Measurements from ENCODE around the gene NTM. TPM values are rescaled to one million over a fixed set of nuclear protein-coding genes. Genes with fewer than 3 reads are reported as not detected.

The NTM gene
- total RNA-seq, 1 donor from 2014 or later: 9.9 TPM

DNA sequence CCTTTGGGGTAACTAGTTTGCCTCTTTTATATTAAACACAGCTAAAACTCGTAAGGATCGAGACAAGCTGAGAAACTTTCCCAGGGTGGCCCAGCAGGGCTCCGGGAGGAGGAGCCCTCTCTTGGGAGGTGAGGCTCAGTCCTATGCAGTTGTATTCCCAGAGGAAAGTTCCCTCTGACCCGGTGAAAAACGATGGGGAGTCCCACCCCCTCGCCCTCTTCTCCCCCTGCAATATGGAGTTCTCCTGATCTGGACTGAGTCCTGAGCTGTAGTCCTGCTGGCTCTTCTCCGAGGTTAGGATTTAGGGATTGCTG, 1.3 kb downstream of the NTM start:
- Histone ChIP-seq H3K36me3 (ENCODE audit: control insufficient read depth in 3 of 3, insufficient read depth in 3 of 3, low read length in 3 of 3) (no peaks in the 10 kb centered on the region), H3K4me1 (ENCODE audit: control insufficient read depth in 3 of 3, insufficient read depth in 3 of 3, low read length in 3 of 3) (peaks cover 6 to 14% (median 11%) of the 10 kb centered on the region in 3 donors), H3K27me3 (ENCODE audit: control insufficient read depth in 3 of 3, insufficient read depth in 3 of 3, low read length in 3 of 3) (peaks cover 14 to 31% (median 28%) of the 10 kb centered on the region in 3 donors), H3K9me3 (ENCODE audit: control insufficient read depth in 3 of 3, low read length in 3 of 3) (no peaks in the 10 kb centered on the region), H3K27ac (ENCODE audit: low read depth, low read length) (no peak overlapping the region), H3K9ac (ENCODE audit: low read depth in 1 of 3, low read length in 3 of 3) (no peak overlapping the region), H3K4me3 (ENCODE audit: low read length in 3 of 3) (peak overlapping the region in 1 of 3 donors; percentile 48)

DNA sequence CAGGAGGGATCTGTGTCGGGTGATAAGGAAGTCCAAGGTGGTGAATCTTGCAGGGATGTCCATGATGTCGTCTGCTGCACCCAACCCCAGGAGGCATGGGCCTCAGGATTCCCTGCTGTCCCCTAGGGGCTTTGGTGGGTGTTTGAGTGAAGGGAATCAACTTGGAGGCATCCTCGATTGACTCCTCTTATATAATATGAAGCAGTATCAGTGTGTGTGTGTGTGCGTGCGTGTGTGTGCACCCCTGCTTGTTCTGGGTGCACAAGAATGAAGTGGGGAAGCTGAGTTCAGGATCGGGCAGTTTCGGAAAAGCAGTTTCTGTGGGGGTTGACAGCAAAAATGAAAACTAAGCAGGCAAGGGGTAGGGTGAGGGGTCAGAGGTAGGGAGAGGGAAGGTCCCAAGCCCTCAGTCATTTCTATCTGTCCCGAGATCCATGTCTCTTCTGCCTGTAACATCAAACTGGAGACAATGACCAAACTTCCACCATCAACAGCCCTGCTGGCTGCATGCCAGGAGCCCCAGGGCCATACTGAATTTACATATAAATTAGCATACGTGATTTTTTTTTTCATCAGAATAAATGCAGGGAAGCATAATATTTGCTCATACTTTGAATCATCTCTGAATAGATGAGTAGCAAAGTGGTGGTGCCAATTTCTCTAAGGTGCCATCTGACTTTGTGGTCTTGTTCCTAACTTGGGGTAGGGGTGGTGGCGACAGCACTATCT, 2.0 kb downstream of the NTM start:
- peaks cover 6 to 14% (median 11%) of the 10 kb centered on the region in 3 donors for H3K4me1 ChIP-seq (ENCODE audit: control insufficient read depth in 3 of 3, insufficient read depth in 3 of 3, low read length in 3 of 3)
- H3K27ac ChIP-seq (ENCODE audit: low read depth, low read length): no peak overlapping the region
- H3K36me3 ChIP-seq (ENCODE audit: control insufficient read depth in 3 of 3, insufficient read depth in 3 of 3, low read length in 3 of 3): no peaks in the 10 kb centered on the region
- no peak overlapping the region for H3K9ac ChIP-seq (ENCODE audit: low read depth in 1 of 3, low read length in 3 of 3)
- H3K4me3 ChIP-seq (ENCODE audit: low read length in 3 of 3): no peak overlapping the region
- no peaks in the 10 kb centered on the region for H3K9me3 ChIP-seq (ENCODE audit: control insufficient read depth in 3 of 3, low read length in 3 of 3)
- peaks cover 14 to 31% (median 27%) of the 10 kb centered on the region in 3 donors for H3K27me3 ChIP-seq (ENCODE audit: control insufficient read depth in 3 of 3, insufficient read depth in 3 of 3, low read length in 3 of 3)

GRCh38 chr11:131373095-131373725, 2.8 kb downstream of the NTM start:
- Histone ChIP-seq H3K4me3 (ENCODE audit: low read length in 3 of 3) (no peak overlapping the region), H3K9ac (ENCODE audit: low read depth in 1 of 3, low read length in 3 of 3) (no peak overlapping the region), H3K9me3 (ENCODE audit: control insufficient read depth in 3 of 3, low read length in 3 of 3) (no peaks in the 10 kb centered on the region), H3K27me3 (ENCODE audit: control insufficient read depth in 3 of 3, insufficient read depth in 3 of 3, low read length in 3 of 3) (peaks cover 14 to 31% (median 27%) of the 10 kb centered on the region in 3 donors), H3K27ac (ENCODE audit: low read depth, low read length) (no peak overlapping the region), H3K4me1 (ENCODE audit: control insufficient read depth in 3 of 3, insufficient read depth in 3 of 3, low read length in 3 of 3) (peaks cover 6 to 14% (median 11%) of the 10 kb centered on the region in 3 donors), H3K36me3 (ENCODE audit: control insufficient read depth in 3 of 3, insufficient read depth in 3 of 3, low read length in 3 of 3) (no peaks in the 10 kb centered on the region)

DNA sequence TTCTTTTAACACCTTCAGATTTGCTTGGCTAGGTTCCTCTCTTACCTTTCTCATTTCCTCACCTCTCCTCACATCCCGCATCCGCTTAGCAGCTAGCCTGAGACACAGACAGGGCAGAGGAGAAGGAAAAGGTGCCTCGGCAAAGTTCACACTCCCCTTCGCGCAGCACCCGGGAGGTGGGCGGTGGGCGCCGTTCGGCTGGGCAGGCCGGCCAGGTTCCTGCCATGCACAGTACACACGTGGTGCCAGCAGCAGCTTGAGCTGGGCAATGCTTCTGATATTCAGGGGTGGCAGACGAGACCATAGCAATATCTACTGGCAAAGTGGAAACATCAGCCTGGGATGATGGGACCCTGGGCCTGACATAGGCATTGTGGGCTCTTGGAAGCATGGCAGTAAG, 3.3 kb downstream of the NTM start:
- H3K27me3 ChIP-seq (ENCODE audit: control insufficient read depth in 3 of 3, insufficient read depth in 3 of 3, low read length in 3 of 3): peaks cover 14 to 31% (median 25%) of the 10 kb centered on the region in 3 donors

GRCh38 chr11:131375421-131375820, 5.0 kb downstream of the NTM start:
- Histone ChIP-seq H3K36me3 (ENCODE audit: control insufficient read depth in 3 of 3, insufficient read depth in 3 of 3, low read length in 3 of 3) (no peaks in the 10 kb centered on the region), H3K27ac (ENCODE audit: low read depth, low read length) (no peak overlapping the region), H3K9ac (ENCODE audit: low read depth in 1 of 3, low read length in 3 of 3) (no peak overlapping the region), H3K9me3 (ENCODE audit: control insufficient read depth in 3 of 3, low read length in 3 of 3) (no peaks in the 10 kb centered on the region), H3K4me1 (ENCODE audit: control insufficient read depth in 3 of 3, insufficient read depth in 3 of 3, low read length in 3 of 3) (peaks cover 6 to 14% (median 11%) of the 10 kb centered on the region in 3 donors), H3K27me3 (ENCODE audit: control insufficient read depth in 3 of 3, insufficient read depth in 3 of 3, low read length in 3 of 3) (peaks cover 14 to 31% (median 25%) of the 10 kb centered on the region in 3 donors), H3K4me3 (ENCODE audit: low read length in 3 of 3) (no peak overlapping the region)

More for the DNA sequence above, 3.3 kb downstream of the NTM start:
- Histone ChIP-seq H3K9ac (ENCODE audit: low read depth in 1 of 3, low read length in 3 of 3) (no peak overlapping the region), H3K9me3 (ENCODE audit: control insufficient read depth in 3 of 3, low read length in 3 of 3) (no peaks in the 10 kb centered on the region), H3K27ac (ENCODE audit: low read depth, low read length) (no peak overlapping the region), H3K36me3 (ENCODE audit: control insufficient read depth in 3 of 3, insufficient read depth in 3 of 3, low read length in 3 of 3) (no peaks in the 10 kb centered on the region), H3K4me3 (ENCODE audit: low read length in 3 of 3) (no peak overlapping the region), H3K4me1 (ENCODE audit: control insufficient read depth in 3 of 3, insufficient read depth in 3 of 3, low read length in 3 of 3) (peaks cover 6 to 14% (median 11%) of the 10 kb centered on the region in 3 donors)

DNA sequence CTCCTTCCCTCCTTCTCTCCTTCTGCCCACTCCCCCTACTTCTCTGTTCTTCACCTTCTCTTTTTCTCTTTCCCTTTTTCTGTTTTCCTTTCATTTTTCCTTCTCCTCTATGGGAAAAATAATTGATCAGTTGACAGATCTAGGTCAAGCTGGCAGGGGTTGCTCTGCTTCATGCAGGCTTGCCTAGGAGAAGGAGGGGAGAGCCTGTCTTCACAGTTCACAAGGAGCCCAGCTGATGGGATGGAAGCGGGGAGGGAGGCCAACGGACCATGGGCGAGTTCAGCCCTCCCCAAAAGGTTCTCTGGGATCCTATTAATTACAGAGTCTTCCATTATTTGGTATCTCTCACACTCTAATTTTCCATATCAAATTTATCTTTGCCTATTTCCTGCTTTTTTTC, 5.5 kb downstream of the NTM start:
- peaks cover 2 to 9% (median 8%) of the 10 kb centered on the region in 3 donors for H3K4me1 ChIP-seq (ENCODE audit: control insufficient read depth in 3 of 3, insufficient read depth in 3 of 3, low read length in 3 of 3)
- H3K9ac ChIP-seq (ENCODE audit: low read depth in 1 of 3, low read length in 3 of 3): no peak overlapping the region
- H3K4me3 ChIP-seq (ENCODE audit: low read length in 3 of 3): no peak overlapping the region
- peaks cover 11 to 31% (median 25%) of the 10 kb centered on the region in 3 donors for H3K27me3 ChIP-seq (ENCODE audit: control insufficient read depth in 3 of 3, insufficient read depth in 3 of 3, low read length in 3 of 3)
- H3K36me3 ChIP-seq (ENCODE audit: control insufficient read depth in 3 of 3, insufficient read depth in 3 of 3, low read length in 3 of 3): no peaks in the 10 kb centered on the region
- H3K9me3 ChIP-seq (ENCODE audit: control insufficient read depth in 3 of 3, low read length in 3 of 3): no peaks in the 10 kb centered on the region
- no peak overlapping the region for H3K27ac ChIP-seq (ENCODE audit: low read depth, low read length)

GRCh38 chr11:131378931-131379330, 8.5 kb downstream of the NTM start:
- Histone ChIP-seq H3K4me3 (ENCODE audit: low read length in 3 of 3) (no peak overlapping the region), H3K36me3 (ENCODE audit: control insufficient read depth in 3 of 3, insufficient read depth in 3 of 3, low read length in 3 of 3) (no peaks in the 10 kb centered on the region), H3K9me3 (ENCODE audit: control insufficient read depth in 3 of 3, low read length in 3 of 3) (no peaks in the 10 kb centered on the region), H3K27ac (ENCODE audit: low read depth, low read length) (no peak overlapping the region), H3K4me1 (ENCODE audit: control insufficient read depth in 3 of 3, insufficient read depth in 3 of 3, low read length in 3 of 3) (no peaks in the 10 kb centered on the region), H3K9ac (ENCODE audit: low read depth in 1 of 3, low read length in 3 of 3) (no peak overlapping the region), H3K27me3 (ENCODE audit: control insufficient read depth in 3 of 3, insufficient read depth in 3 of 3, low read length in 3 of 3) (peaks cover 7 to 15% (median 8%) of the 10 kb centered on the region in 3 donors)

DNA sequence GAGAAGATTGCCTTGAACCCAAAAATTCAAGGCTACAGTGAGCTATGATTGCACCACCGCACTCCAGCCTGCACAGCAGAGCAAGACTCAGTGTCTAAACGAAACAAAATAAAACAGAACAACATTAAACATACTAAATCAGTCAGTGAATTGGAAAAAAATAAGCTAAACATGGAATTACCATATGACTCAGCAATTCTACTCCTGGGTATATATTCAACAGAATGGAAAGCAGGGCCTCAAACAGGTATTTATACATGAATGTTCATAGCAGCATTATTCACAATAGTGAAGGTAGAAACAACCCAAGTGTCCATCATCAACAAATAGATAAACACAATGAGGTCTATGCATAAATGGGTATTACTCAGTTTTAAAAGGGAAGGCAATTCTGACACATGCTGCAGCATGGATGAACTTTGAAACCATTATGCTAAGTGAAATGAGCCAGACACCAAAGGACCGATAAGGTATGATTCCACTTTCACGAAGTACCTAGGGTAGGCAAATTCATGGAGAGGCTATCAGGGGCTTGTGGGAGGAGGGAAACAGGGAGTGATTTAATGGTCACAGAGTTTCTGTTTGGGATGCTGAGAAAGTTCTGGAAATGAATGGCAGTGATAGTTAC, 15.5 kb downstream of the NTM start:
- H3K27me3 ChIP-seq (ENCODE audit: control insufficient read depth in 3 of 3, insufficient read depth in 3 of 3, low read length in 3 of 3): peaks cover 0 to 4% (median 3%) of the 10 kb centered on the region in 3 donors
- no peak overlapping the region for H3K9ac ChIP-seq (ENCODE audit: low read depth in 1 of 3, low read length in 3 of 3)
- no peaks in the 10 kb centered on the region for H3K36me3 ChIP-seq (ENCODE audit: control insufficient read depth in 3 of 3, insufficient read depth in 3 of 3, low read length in 3 of 3)
- no peak overlapping the region for H3K4me3 ChIP-seq (ENCODE audit: low read length in 3 of 3)
- H3K9me3 ChIP-seq (ENCODE audit: control insufficient read depth in 3 of 3, low read length in 3 of 3): no peaks in the 10 kb centered on the region
- no peaks in the 10 kb centered on the region for H3K4me1 ChIP-seq (ENCODE audit: control insufficient read depth in 3 of 3, insufficient read depth in 3 of 3, low read length in 3 of 3)
- H3K27ac ChIP-seq (ENCODE audit: low read depth, low read length): no peak overlapping the region

DNA sequence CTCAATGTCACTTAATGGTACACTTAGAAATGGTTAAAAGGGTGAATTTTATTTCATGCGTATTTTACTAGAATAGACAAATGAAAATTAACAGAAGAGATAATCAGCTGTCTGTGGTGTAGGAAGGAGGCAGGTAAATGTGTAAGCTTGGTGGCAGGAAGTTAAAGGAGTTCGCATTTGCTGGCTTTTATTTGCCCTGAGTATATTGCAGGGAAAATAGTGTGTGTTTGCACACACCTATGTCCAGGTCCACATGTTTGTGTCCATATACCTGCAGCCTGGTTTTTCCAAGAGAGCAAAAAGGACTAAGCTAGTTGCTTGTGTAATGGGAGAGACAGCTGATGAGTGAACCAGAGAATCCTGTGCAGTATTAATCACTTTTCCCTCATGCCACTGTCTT, 16.0 kb downstream of the NTM start:
- Histone ChIP-seq H3K36me3 (ENCODE audit: control insufficient read depth in 3 of 3, insufficient read depth in 3 of 3, low read length in 3 of 3) (no peaks in the 10 kb centered on the region), H3K4me3 (ENCODE audit: low read length in 3 of 3) (no peak overlapping the region), H3K9me3 (ENCODE audit: control insufficient read depth in 3 of 3, low read length in 3 of 3) (no peaks in the 10 kb centered on the region), H3K4me1 (ENCODE audit: control insufficient read depth in 3 of 3, insufficient read depth in 3 of 3, low read length in 3 of 3) (no peaks in the 10 kb centered on the region), H3K9ac (ENCODE audit: low read depth in 1 of 3, low read length in 3 of 3) (no peak overlapping the region), H3K27me3 (ENCODE audit: control insufficient read depth in 3 of 3, insufficient read depth in 3 of 3, low read length in 3 of 3) (peaks cover 0 to 3% (median 2%) of the 10 kb centered on the region in 3 donors), H3K27ac (ENCODE audit: low read depth, low read length) (no peak overlapping the region)

DNA sequence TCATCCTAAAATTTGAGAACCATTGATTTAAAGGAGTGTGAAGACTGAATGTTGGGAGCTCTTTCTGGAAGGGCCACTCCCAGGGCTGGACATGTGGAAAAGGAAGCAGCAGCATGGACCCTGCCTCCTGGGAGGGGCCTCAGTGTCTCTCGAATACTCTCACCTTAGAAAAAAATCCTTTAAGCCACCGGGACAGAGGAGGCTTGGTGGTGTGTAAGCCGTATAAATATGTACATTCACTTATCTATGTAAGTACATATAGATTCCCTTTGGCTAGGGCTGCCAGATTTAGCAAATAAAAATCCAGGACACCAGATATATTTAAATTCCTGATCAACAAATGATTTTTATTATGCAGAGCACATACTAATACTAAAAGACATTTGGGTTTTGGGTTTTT, 17.6 kb downstream of the NTM start:
- Histone ChIP-seq H3K9ac (ENCODE audit: low read depth in 1 of 3, low read length in 3 of 3) (no peak overlapping the region), H3K9me3 (ENCODE audit: control insufficient read depth in 3 of 3, low read length in 3 of 3) (no peaks in the 10 kb centered on the region), H3K36me3 (ENCODE audit: control insufficient read depth in 3 of 3, insufficient read depth in 3 of 3, low read length in 3 of 3) (no peaks in the 10 kb centered on the region), H3K27ac (ENCODE audit: low read depth, low read length) (no peak overlapping the region), H3K4me1 (ENCODE audit: control insufficient read depth in 3 of 3, insufficient read depth in 3 of 3, low read length in 3 of 3) (no peaks in the 10 kb centered on the region), H3K27me3 (ENCODE audit: control insufficient read depth in 3 of 3, insufficient read depth in 3 of 3, low read length in 3 of 3) (peaks cover 0 to 3% (median 2%) of the 10 kb centered on the region in 3 donors), H3K4me3 (ENCODE audit: low read length in 3 of 3) (no peak overlapping the region)
